NCI-H1092 treated with DMSO at 0.1 percent for 48 hours (cell line): ENCODE measurements around the gene TTC8.
"Not testable (repeated sequence)": the region's sequence is repeated elsewhere in the genome, so short reads cannot be mapped to it uniquely, and the experiment has no call there.

Source experiments
- DNase-seq: peaks from one replicate; lab custom pipeline; 2025; lab: John Stamatoyannopoulos, UW

Gene TTC8

GRCh38 chr14:88825078-88825458, 617 bp downstream of the TTC8 start:
- no peak for DNase-seq

- no peak for DNase-seq
Measured at GRCh38 chr14:88825503-88825902, 1.1 kb downstream of the TTC8 start.

DNA sequence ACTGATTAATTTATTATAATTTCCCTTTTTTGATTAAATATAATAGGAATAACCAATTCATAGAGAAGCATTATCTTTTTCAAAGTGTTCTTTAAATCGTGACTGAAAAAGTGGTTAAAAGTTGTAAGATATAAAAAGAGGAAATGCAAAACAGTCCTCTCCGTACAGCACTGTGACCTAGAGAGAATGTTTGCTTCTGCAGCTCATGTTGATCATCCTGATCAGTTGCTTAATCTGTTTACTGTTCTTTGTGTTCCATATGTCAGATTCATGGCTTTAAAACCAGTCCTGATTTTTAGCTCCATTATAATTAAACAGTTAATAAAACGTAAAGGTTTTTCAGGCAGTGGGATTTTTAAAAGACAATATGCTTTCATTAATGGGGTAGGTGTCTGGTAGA, 4.7 kb downstream of the TTC8 start:
- no peak for DNase-seq

GRCh38 chr14:88829685-88830302, 5.3 kb downstream of the TTC8 start:
- DNase-seq = no peak

GRCh38 chr14:88831284-88831683, 6.8 kb downstream of the TTC8 start:
- no peak for DNase-seq

GRCh38 chr14:88834883-88835431, 10.5 kb downstream of the TTC8 start:
- no peak for DNase-seq

- no peak for DNase-seq
Measured at GRCh38 chr14:88835661-88836060, 11.2 kb downstream of the TTC8 start.

- no peak for DNase-seq
Measured at GRCh38 chr14:88837495-88837894, 13.0 kb downstream of the TTC8 start.

- no peak for DNase-seq
Measured at GRCh38 chr14:88838015-88838414, 13.6 kb downstream of the TTC8 start.

DNA sequence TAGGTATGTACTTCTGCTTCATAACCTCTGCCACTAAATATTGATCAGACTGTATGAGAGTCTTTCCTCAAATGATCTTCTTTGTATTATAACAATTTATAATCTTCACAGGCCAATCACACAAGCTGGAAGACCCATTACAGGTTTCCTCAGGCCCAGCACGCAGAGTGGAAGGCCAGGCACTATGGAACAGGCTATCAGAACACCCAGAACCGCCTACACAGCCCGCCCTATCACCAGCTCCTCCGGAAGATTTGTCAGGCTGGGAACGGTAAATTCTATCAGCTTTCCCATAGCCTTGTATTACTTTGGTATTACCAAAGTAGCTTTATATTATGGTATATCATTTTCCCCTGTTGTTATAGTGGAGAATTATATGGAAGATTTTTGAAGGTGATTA, 16.5 kb downstream of the TTC8 start:
- no peak for DNase-seq

- no peak for DNase-seq
Measured at GRCh38 chr14:88841741-88842140, 17.3 kb downstream of the TTC8 start.

- DNase-seq = no peak
Measured at GRCh38 chr14:88842414-88842813, 18.0 kb downstream of the TTC8 start.

GRCh38 chr14:88844980-88845491, 20.6 kb downstream of the TTC8 start:
- no peak for DNase-seq

- DNase-seq = no peak
Measured at GRCh38 chr14:88848571-88848970, 24.1 kb downstream of the TTC8 start.

DNA sequence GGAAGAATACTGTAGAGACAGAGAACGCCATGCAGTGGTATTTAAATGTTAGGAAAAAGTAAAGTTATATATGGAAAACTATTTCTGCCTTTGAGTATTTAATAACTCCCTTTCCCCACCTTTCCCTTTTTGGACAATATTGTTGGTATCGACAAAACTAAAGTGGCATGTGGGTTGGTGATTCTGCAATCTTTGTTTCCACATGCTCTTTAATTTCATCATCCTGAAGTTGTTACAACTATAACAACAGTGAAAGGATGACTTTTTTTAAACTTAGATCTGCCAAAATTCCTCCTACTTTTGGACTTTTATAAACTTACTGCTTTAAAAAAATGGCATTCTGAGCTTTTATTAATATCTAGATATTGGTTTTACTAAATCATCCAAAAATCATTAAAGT, 25.3 kb downstream of the TTC8 start:
- DNase-seq = no peak

DNA sequence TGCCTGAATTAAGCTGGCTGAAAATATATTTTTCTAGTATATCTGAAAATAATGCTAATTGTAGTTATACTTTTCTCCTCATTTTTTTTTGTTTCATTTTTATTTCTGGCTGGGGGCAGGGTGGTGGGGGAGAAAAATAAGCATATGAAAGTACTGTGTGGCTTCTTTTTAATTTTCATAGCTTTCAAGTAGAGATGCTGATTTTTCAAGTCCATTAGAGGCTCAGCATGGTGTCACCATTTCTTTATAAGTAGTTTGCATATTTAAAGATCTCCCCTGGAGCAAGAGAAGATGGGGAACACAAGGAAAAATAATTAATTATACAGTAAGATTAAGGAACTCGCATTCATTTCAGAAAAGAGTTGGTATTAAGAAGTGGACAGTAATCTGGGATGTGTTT, 27.1 kb downstream of the TTC8 start:
- no peak for DNase-seq

DNA sequence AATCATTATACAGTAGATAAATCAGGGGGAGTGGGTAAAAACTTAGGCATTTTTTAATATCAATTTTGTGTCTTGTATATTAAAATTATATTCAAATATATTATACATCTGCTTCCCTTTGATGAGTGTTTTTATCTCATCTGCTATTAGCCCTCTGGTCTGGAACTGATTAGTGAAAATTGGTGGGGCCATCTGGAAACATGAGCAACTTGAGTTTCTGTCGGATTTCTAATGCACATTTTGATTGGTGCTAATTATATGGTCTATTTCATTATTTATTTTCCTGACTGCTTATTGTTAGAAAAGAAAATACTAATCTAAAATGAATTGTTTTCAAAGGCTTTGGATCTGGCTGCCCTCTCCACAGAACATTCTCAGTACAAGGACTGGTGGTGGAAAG, 28.2 kb downstream of the TTC8 start:
- DNase-seq = no peak

DNA sequence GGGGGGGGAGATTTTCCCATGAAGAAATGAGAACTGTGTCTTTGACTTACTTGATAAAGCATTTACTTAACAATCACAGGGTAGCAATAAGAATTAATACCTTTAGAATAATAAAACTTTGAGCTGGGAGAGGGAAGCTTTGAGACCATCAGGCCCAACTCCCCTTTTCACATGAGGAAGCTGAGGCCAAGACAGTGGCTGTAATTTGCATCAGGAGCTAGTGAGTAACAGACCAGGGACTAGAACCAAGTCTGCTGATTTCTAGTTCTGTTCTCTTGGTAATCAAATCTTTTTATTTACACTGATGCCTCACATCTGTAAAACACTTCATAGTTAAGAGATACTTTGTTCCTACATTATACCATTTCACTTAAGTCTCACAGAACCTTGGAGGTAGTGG, 28.7 kb downstream of the TTC8 start:
- no peak for DNase-seq

GRCh38 chr14:88856786-88857366, 32.4 kb downstream of the TTC8 start:
- DNase-seq = no peak

- DNase-seq = not testable (repeated sequence)
Measured at GRCh38 chr14:88857861-88858260, 33.4 kb downstream of the TTC8 start.

- DNase-seq = not testable (repeated sequence)
Measured at GRCh38 chr14:88859118-88859517, 34.7 kb downstream of the TTC8 start.

- no peak for DNase-seq
Measured at GRCh38 chr14:88863167-88863566, 38.7 kb downstream of the TTC8 start.

DNA sequence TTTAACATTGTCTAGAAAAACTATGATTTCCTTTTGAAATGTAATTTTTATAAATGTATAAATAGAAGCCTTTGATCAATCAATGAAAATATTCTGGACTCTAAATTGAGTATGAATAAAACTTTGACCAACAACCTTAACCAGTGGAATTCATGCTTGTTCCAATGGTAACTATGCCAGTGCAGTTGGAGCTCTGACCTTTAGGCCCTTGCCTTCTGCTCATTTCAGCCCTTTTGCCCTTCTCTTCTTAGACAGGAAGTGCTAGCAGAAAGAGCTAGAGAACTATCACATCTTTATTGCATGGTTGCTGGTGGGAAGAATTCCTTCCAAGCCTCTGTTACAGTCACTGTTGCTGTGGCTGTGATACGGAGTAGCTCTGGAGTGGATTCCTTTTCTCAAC, 39.7 kb downstream of the TTC8 start:
- no peak for DNase-seq

DNA sequence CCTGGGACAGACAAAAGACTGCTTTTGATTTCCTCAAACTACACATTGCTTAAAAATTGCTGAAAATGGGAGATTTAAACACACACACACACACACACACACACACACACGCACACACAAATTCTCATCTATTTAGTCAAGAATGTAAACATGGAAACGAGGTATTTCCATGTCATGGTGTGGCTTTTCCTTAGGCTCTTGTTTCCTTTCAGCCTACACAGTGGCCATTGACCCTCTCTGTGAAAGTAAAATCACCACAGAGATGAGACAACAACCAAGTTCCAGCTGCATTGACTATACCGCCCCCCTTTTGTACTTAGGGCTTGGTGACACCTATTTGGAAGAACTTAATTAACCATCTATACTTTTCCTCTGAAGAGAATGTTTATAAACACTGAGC, 41.9 kb downstream of the TTC8 start:
- DNase-seq = no peak
